ENCODE data around the gene BCCIP. TPM values are rescaled to one million over a fixed set of nuclear protein-coding genes. Genes with fewer than 3 reads are reported as not detected.

Gene BCCIP
- polyA plus RNA-seq, 5 donors: 77.3 to 93.0 (median 84.5) TPM

- no peak for DNase-seq
Measured at GRCh38 chr10:125792342-125793300, 30.7 kb upstream of the BCCIP start.

- no peak for DNase-seq
Measured at GRCh38 chr10:125795128-125795527, 28.2 kb upstream of the BCCIP start.

DNA sequence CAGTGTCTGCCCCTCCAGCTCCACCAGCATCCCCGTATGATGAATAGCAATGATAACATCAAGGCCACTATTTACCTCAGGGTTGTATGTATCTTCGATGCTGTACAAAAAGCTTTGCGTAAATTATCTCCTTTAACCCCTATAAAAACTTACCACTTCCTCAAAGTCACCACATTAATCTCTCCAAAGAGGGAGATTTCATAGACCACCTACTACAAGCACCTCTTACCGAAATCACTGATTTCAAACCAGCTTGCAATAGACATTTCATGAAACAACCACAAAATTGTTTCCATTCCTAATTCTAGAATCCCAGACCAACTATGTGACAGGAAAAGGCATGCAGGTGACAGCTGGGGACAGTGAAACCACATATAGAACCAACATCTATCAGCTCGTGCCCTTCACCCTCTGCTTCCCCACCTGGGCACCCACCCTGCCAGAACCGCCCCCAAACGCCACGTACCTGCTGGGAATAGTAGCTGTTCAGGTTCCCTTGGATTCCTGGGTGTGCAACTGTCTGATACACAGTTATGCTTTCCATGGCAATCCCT is 27.6 kb upstream of the BCCIP start:
- DNase-seq: no peak

DNA sequence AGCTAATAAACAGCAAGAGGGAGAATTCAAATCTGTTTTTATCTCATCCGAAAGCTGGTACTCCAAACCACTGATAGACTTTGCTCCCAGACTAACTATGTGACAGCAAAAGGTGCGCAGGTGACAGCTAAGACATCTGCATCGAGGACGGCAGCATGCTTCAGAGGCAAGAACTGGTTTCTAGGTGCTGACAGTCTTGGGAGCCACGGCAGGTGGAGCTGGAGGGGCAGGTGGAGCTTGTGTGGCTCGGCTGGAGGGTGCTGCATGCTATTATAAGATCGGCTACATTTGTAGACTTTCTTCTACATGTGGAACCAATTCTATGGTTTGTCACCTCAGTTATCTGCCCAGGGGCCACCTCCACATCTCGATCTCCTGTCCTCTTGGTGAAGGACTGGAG is 25.9 kb upstream of the BCCIP start:
- DNase-seq: no peak

- DNase-seq: peak in 1 of 2 donors; percentile 17
Measured at GRCh38 chr10:125797994-125798662, 25.2 kb upstream of the BCCIP start.

GRCh38 chr10:125799451-125800182 is 23.7 kb upstream of the BCCIP start:
- no peak for DNase-seq

DNA sequence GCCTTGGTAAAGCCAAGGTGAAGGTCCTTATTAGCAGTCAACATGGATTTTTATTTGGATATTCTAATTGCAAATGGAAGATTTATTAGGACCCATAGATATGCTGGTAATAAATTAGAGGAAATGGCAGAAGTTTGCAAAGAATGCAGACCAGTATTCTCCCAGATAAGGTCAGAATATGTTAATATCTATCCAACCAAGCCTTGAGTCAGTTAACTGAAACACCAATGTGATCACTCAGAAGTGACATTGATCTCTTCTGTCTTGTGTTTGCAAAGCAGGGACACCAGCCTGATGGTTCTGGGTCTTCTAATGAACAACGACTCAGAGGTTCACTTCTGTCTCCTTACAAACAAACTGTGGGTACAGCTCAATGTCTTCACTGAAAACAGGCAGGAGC is 21.8 kb upstream of the BCCIP start:
- no peak for DNase-seq

GRCh38 chr10:125802131-125802530 is 21.2 kb upstream of the BCCIP start:
- DNase-seq: no peak

DNA sequence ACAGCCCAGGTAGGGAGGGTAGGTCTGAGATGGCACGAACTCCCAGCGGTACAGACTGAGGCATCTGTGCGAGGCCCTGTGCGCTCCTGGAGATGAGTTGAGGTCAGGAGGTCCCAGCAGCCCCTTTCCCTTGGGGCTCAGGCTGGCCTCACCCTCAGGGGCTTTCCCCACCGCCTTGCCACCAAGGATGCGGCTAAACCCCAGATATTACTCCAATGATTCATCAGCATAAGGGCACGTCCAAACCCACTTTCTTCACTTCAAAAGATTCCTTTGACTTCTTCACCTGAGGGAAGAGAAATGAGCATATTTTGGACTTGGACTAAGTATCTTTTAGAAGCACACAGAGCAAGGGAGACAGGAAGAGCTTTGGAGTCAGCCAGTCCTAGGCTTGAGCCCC is 20.6 kb upstream of the BCCIP start:
- no peak for DNase-seq

GRCh38 chr10:125808047-125808446 is 15.3 kb upstream of the BCCIP start:
- DNase-seq: no peak

DNA sequence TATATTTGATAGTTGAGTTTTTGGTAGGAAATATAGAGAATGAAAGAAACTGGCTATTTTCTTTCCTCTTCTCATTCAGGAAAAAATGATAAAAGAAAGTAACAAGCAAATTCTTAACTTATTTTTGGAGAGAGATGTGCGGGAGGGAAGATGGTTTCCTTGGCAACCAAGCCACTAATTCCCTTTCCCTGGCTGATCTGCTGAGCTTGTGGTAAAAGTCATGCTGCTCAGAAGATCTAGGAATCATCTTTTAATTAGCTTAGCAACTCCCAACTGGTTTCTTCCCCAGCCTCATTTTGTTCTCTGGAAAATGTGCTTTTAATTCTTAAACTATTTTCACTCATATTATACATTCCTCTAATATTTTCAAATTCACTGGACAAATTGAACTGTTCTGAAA is 12.1 kb upstream of the BCCIP start:
- DNase-seq: no peak

- DNase-seq: peak; percentile 36 to 38
Measured at GRCh38 chr10:125812128-125812750, 11.1 kb upstream of the BCCIP start.

- DNase-seq: no peak
Measured at GRCh38 chr10:125815764-125816163, 7.6 kb upstream of the BCCIP start.

DNA sequence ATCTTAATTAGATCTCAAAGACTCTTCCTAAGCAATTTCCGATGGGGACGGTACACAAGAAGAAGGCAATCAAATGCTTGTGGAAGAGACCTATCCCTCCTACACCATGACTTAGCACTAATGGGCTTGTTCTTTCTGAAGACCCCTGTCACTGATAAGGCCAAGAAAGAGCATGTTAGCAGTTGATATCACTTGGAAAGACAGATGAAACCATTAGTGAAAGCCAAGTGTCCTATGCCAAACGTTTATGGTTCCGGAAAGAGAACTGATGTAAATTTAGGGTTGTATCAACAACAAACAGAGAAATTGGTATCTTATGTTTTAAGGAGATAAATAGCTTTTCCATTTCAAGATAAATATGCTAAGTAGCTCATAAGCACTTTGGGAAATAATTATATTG is 6.8 kb upstream of the BCCIP start:
- no peak for DNase-seq

DNA sequence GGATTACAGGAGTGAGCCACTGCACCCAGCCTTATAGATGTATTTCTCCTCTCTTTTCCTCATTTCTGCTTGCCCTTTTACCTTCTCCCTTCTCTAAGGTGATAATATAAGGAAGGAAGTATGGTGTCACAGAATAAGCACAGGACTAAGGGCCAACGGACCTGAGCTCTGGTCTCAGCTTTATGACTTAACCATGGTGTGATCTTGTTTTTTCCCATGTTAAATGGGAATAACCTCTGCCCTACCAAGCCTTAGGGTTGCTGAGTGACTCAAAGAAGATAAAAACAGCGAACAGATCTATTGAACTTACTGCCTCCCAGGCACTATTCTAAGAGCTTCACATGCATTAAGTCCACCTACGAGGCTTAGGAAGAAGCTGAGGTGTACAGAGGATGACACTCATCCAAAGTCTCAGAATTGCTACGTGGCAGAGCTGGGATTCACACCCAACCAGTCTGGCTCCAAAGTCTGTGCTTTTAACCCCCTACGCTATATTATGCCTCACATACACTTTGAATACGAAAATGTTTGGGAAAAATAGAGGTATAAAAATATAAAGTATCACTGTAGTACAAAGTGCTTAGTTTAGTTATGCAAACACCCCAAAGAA is 5.9 kb upstream of the BCCIP start:
- no peak for DNase-seq

DNA sequence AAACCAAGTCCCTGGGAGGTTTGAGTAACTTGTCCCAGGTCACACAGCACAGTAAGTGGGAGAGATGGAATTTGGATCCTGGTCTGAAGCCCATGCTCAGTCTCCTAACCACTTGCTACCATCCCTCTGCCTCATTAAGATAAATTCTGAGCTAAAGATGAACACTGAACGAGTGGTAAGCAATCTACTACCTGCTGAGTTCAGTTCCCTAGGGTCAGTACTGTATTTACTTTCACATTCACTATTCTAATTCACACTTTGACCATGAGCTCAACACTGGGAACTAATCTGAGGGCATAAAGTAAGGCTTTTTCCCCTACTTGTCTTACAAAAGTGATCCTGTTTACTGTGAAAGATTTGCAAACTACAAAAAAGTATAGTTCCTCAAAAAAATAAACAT is 2.6 kb upstream of the BCCIP start:
- DNase-seq: no peak

DNA sequence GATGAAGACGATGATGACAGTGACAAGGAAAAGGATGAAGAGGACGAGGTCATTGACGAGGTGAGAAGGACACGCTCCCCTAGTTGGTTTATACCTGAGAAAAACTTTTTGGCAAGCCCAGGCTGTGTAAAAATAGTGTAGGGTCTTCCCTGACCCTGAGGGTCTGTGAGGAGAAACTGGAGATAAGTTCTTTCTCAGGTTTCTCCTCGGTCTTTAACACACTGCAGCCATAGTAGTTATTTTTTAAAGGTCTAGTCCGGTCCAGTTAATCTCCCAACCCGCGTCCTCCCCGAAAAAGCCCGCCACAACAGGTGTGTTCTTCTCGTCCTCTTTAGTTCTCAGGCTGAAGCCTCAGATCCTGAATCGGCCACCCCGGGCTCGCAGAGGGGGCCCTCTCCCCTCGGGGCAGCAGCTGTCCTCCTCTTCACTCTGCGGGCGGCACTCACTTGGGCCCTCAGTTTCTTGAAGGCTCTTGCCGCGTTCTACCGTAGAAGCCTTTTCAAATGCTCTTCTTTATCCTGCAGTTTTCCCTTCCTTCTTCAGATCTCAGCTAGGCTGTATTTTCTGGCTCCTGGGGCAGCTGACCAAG is 411 bp downstream of the BCCIP start:
- no peak for DNase-seq

DNA sequence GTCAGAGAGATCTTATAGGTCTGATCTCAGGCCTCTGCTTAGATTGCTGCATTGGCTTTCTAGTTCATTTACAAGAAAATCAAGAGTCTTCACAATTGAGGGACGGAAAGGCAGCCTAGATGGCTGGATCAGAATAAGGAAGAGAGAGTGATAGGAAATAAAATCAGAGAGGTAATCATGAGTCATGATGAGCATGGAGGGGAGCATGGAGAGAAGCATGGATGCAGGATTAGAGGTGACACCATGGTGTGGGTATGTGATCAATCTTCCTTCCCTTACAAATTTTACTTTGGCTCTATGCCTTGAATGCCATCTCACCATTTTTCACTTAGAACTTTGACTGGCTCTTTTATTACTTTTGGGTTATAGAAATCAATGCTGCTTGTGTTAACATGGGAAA is 1.4 kb downstream of the BCCIP start:
- no peak for DNase-seq

DNA sequence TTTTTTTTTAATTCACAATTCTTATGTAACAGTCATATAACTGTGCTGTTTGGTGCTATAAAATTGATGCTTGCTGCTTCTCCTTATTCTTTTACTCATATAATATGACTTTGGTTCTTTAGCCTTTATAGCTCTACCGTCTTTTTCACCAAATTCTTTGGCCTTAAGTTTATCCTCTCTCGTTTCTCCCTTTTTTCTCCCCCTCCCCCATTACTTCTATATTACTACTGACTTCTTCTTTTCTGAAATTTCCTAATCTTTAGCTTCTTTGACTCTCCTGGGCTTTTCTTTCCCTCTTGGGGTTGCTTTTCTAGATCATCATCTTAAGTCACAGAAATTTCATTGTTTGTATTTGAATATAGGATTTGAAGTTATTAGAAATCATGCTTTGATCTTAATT is 3.8 kb downstream of the BCCIP start:
- no peak for DNase-seq

DNA sequence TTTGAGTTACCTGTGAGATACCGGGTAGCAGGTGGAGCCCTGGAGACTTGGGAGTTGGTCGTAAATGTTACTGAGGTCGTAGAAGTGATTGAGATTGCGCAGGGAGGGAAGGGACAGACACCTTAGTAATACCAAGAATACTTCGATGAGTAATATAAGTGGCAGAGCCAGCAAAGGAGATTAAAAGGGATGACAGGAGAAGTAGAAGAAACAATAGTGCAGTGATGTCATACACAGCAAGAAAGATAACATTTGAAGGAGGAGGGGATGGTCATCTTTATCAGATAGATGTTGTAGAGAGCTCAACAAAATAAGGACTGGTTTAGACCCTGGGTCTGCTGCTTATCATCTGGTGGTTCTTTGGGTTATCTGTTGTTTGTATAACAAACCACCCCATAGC is 5.0 kb downstream of the BCCIP start:
- DNase-seq: no peak

- DNase-seq: no peak
Measured at GRCh38 chr10:125836746-125837145, 13.4 kb downstream of the BCCIP start.
